ENCODE measurements around the gene RIOK3. TPM values are rescaled to one million over a fixed set of nuclear protein-coding genes. Genes with fewer than 3 reads are reported as not detected.

Gene RIOK3
- polyA plus RNA-seq, 1 donor from 2014 or later, result 109 TPM

DNA sequence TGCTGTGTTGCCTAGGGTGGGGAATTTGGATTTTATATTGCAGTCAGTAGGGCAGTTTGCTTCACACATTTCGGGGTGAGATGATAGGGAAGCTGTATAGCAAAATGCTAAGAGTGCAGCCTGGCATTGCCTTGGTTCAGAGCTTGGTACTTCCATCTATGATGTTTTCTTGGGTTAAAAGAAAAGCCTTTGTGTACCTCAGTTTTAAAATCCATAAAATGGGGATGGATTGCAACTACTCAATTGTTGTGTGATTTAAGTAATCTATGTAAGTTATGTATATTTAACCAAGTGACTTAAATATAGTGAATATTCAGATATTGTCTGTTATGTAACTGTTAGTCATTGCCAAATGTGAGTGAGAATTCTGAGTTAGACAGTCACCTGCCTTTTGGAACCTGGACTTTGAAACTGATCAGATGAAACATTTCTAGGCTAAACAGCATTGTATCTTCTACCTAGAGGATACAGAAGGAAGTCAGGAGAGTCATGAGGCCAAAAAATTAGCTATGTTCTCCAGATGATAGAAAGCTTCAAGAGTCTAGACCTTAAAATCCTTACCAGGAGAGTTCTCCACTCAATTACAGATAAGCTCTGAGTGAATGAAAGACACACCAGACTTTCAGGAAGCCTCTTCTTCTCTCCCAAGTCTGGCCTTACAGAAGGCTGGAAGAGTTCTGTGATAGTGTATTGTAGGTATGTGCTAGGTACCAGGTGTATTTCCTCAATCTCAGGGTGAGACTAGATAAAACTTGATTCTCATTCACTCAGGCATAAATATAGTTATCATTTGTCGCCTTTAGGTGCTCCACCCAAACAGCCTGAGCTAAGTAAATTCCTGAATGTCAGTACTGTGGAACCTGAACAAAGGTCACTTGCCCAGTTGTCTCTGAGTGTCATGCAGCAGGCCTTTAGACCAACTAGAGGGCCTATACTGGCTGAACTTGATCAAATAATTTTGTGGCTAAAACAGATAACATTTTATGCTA lies 7.5 kb downstream of the RIOK3 start:
- Histone ChIP-seq H3K27ac (ENCODE audit: low read length) (no peak overlapping the region), H3K27me3 (ENCODE audit: insufficient read depth, low read depth, low read length) (no peaks in the 10 kb centered on the region), H3K4me2 (ENCODE audit: low read length) (no peak overlapping the region), H3K9ac (ENCODE audit: low read length) (no peak overlapping the region), H2AFZ (ENCODE audit: low read depth, low read length) (no peak overlapping the region), H3K36me3 (ENCODE audit: insufficient read depth, low read length) (peaks cover 9% of the 10 kb centered on the region), H3K4me3 (ENCODE audit: low read length) (no peak overlapping the region), H4K20me1 (ENCODE audit: insufficient read depth) (no peaks in the 10 kb centered on the region), H3K9me2 (ENCODE audit: insufficient read depth, low read length) (no peaks in the 10 kb centered on the region), H3K79me2 (replicated peaks; ENCODE audit: insufficient read depth, low read length) (peaks cover 46% of the 10 kb centered on the region), H3K9me3 (ENCODE audit: low read length) (no peaks in the 10 kb centered on the region), H3F3A (ENCODE audit: insufficient read depth, low read length, poor library complexity, severe bottlenecking) (no peaks in the 10 kb centered on the region)
- TF ChIP-seq EP300 (conservative IDR thresholded peaks at IDR 0.05; ENCODE audit: poor library complexity, severe bottlenecking) (no peak), SMC3 (conservative IDR thresholded peaks at IDR 0.05; ENCODE audit: poor library complexity) (no peak), EZH2 (IDR thresholded peaks at IDR 0.05; ENCODE audit: borderline replicate concordance, insufficient read depth, low read length, poor library complexity, severe bottlenecking) (no peak), TAF1 (IDR thresholded peaks at IDR 0.05; ENCODE audit: low read depth) (no peak), POLR2AphosphoS5 (IDR thresholded peaks at IDR 0.05) (no peak), RAD21 (conservative IDR thresholded peaks at IDR 0.05) (no peak), MXI1 (conservative IDR thresholded peaks at IDR 0.05; ENCODE audit: poor library complexity, severe bottlenecking) (no peak)
- TF ChIP-seq, protein P1, sequence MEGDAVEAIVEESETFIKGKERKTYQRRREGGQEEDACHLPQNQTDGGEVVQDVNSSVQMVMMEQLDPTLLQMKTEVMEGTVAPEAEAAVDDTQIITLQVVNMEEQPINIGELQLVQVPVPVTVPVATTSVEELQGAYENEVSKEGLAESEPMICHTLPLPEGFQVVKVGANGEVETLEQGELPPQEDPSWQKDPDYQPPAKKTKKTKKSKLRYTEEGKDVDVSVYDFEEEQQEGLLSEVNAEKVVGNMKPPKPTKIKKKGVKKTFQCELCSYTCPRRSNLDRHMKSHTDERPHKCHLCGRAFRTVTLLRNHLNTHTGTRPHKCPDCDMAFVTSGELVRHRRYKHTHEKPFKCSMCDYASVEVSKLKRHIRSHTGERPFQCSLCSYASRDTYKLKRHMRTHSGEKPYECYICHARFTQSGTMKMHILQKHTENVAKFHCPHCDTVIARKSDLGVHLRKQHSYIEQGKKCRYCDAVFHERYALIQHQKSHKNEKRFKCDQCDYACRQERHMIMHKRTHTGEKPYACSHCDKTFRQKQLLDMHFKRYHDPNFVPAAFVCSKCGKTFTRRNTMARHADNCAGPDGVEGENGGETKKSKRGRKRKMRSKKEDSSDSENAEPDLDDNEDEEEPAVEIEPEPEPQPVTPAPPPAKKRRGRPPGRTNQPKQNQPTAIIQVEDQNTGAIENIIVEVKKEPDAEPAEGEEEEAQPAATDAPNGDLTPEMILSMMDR (IDR thresholded peaks at IDR 0.05; ENCODE audit: poor library complexity, severe bottlenecking), result no peak
- TF ChIP-seq, protein P2, sequence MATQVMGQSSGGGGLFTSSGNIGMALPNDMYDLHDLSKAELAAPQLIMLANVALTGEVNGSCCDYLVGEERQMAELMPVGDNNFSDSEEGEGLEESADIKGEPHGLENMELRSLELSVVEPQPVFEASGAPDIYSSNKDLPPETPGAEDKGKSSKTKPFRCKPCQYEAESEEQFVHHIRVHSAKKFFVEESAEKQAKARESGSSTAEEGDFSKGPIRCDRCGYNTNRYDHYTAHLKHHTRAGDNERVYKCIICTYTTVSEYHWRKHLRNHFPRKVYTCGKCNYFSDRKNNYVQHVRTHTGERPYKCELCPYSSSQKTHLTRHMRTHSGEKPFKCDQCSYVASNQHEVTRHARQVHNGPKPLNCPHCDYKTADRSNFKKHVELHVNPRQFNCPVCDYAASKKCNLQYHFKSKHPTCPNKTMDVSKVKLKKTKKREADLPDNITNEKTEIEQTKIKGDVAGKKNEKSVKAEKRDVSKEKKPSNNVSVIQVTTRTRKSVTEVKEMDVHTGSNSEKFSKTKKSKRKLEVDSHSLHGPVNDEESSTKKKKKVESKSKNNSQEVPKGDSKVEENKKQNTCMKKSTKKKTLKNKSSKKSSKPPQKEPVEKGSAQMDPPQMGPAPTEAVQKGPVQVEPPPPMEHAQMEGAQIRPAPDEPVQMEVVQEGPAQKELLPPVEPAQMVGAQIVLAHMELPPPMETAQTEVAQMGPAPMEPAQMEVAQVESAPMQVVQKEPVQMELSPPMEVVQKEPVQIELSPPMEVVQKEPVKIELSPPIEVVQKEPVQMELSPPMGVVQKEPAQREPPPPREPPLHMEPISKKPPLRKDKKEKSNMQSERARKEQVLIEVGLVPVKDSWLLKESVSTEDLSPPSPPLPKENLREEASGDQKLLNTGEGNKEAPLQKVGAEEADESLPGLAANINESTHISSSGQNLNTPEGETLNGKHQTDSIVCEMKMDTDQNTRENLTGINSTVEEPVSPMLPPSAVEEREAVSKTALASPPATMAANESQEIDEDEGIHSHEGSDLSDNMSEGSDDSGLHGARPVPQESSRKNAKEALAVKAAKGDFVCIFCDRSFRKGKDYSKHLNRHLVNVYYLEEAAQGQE (IDR thresholded peaks at IDR 0.05; ENCODE audit: borderline replicate concordance), result no peak

DNA sequence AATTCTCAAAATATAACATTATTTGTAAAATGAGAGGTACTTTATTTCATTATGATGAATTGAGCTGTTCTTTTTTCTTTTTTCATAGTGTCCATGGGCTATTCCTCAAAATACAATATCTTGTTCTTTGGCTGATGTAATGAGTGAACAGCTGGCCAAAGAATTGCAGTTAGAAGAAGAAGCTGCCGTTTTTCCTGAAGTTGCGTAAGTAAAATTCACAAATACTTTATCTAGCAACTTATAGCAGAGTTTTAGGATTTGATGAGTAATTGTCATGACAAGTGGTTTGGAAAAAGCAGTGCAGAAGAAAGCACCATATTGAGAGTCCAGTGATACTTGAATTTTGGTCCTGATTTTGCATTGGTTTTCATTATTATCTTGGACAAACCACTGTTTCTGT lies 9.8 kb downstream of the RIOK3 start:
- Histone ChIP-seq H3K9ac (ENCODE audit: low read length) (no peak overlapping the region), H3K79me2 (replicated peaks; ENCODE audit: insufficient read depth, low read length) (peaks cover 26% of the 10 kb centered on the region), H3K4me3 (ENCODE audit: low read length) (no peak overlapping the region), H3K9me2 (ENCODE audit: insufficient read depth, low read length) (no peaks in the 10 kb centered on the region), H3K27ac (ENCODE audit: low read length) (no peak overlapping the region), H2AFZ (ENCODE audit: low read depth, low read length) (no peak overlapping the region), H3K4me2 (ENCODE audit: low read length) (no peak overlapping the region), H3K9me3 (ENCODE audit: low read length) (no peaks in the 10 kb centered on the region), H3K27me3 (ENCODE audit: insufficient read depth, low read depth, low read length) (no peaks in the 10 kb centered on the region), H4K20me1 (ENCODE audit: insufficient read depth) (no peaks in the 10 kb centered on the region), H3F3A (ENCODE audit: insufficient read depth, low read length, poor library complexity, severe bottlenecking) (no peaks in the 10 kb centered on the region), H3K36me3 (ENCODE audit: insufficient read depth, low read length) (peaks cover 9% of the 10 kb centered on the region)
- TF ChIP-seq RAD21 (conservative IDR thresholded peaks at IDR 0.05), result no peak
- no peak for TF ChIP-seq POLR2AphosphoS5 (IDR thresholded peaks at IDR 0.05)
- no peak for TF ChIP-seq MXI1 (conservative IDR thresholded peaks at IDR 0.05; ENCODE audit: poor library complexity, severe bottlenecking)
- TF ChIP-seq, protein P2 (IDR thresholded peaks at IDR 0.05; ENCODE audit: borderline replicate concordance), result no peak
- TF ChIP-seq SMC3 (conservative IDR thresholded peaks at IDR 0.05; ENCODE audit: poor library complexity), result no peak
- TF ChIP-seq, protein P1 (IDR thresholded peaks at IDR 0.05; ENCODE audit: poor library complexity, severe bottlenecking), result no peak
- TF ChIP-seq TAF1 (IDR thresholded peaks at IDR 0.05; ENCODE audit: low read depth), result no peak
- TF ChIP-seq EP300 (conservative IDR thresholded peaks at IDR 0.05; ENCODE audit: poor library complexity, severe bottlenecking), result no peak
